HG03565 (cell line): ENCODE measurements around the gene FAM236D.
"Not testable (repeated sequence)": the region's sequence is repeated elsewhere in the genome, so short reads cannot be mapped to it uniquely, and the experiment has no call there.

Source experiments
- ATAC-seq: cut with Tn5 transposase; IDR thresholded peaks from one replicate; pipeline ENCODE4 v1.9.1; 2021; ENCODE audit warnings: mild to moderate bottlenecking, moderate library complexity; ENCODE audit not compliant: unreplicated experiment

Gene FAM236D

DNA sequence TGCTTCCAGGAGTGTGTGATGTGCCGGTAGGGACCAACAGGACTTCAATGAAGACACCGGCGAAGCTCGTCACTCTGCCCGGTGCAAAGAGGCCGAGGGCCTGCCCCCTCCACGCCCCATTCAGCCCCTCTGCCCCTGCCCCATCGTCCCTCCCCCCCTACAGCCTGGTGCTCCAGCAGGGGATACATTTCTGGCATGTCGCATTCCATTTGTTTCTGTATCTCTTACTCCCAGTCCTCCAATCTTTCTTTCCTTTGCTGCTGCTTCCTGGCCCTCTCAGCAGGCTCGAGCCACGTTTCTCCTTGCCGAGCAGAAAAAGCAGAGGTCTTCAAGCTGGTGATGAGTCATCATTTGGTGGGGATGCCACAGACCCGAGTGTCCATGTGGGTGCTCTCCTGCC is at the start of gene FAM236D:
FAM236D (minus strand) TSS at position 101 of the 400 bp plus-strand sequence; CDS start at position 1, 100 bp downstream.
- not testable (repeated sequence) for ATAC-seq

- ATAC-seq, result not testable (repeated sequence)
Measured at GRCh38 chrX:72837532-72837931, 29.5 kb upstream of the FAM236D start.

DNA sequence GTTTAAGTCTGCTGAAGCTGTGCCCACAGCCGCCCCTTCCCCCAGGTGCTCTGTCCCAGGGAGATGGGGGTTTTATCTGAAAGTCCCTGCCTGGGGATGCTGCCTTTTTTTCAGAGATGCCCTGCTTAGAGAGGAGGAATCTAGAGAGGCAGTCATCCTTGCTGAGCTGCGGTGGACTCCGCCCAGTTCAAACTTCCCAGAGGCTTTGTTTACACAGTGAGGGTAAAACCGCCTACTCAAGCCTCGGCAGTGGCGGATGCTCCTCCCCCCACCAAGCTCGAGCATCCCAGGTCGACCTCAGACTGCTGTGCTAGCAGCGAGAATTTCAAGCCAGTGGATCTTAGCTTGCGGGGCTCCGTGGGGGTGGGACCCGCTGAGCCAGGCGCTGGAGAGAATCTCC is 22.7 kb upstream of the FAM236D start:
- not testable (repeated sequence) for ATAC-seq

DNA sequence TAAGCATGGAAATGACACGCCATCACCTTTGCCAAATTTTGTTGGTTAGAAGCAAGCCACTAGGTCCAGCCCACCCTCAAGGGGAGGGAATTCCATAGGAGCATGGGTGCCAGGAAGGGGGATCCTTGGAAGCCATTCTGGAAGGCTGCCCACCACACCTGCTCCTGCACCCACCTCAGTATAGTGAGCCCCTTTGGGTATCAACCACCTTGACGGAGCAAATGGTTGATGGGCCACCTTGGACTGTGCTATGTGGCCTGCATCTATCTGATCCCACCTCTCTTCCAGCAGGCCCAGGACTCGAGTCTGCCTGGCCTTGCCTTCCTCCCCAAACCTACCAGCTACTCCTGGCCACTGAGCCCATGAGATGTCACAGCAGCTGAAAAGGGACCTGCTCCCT is 17.6 kb downstream of the FAM236D start:
- ATAC-seq, result not testable (repeated sequence)

DNA sequence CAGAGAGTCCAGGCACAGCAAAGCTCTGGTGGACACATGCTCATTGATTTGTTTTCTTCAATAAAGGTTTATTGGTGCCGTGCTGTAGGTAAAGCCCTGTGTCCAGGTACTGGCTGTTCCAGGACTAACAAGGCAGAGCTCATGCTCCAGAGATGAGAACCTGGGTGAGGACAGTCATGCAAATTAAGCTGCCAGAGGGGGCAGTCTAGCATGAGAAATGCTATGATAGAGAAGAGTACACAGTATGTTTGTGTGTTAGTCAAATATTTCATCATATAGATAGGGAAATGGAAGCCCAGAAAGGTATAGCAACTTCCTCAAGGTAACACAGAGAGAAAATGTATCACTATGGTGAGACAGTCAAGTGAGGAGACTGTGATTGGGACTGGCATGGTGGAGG is 19.9 kb downstream of the FAM236D start:
- not testable (repeated sequence) for ATAC-seq

- ATAC-seq, result not testable (repeated sequence)
Measured at GRCh38 chrX:72783964-72784363, 24.0 kb downstream of the FAM236D start.

DNA sequence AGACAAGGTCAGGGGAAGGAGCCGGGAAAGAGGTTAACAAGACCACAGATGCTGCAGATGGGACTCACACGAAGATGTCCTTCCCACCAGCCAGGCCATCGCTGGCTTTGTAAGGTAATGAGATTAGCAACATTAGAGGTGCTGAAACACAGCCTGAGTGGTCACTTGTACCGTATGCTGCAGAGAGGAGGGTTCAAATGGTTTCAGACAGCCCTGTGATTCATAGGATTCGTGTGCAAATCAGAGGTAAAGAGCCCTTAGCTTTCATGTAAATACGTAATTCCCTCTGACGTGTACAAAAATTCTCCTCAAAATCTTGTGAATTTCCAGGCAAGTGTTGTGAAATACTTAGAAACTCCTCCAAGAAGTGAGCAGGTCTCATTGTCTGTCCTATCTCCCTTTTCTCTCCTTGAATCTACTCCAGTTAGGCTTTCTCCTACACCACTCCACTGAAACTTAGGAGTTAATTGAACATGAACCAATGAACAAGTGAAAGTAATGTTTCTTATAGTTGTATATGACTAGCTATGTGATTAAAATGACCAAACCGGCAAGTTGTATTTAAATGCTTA is 24.6 kb downstream of the FAM236D start:
- ATAC-seq, result not testable (repeated sequence)

GRCh38 chrX:72782560-72782959 is 25.4 kb downstream of the FAM236D start, which contains the start of gene FAM236B:
FAM236B (minus strand) TSS chrX:72782660; CDS start chrX:72782560, 100 bp downstream.
- ATAC-seq, result not testable (repeated sequence)

GRCh38 chrX:72778146-72778545 is 29.9 kb downstream of the FAM236D start:
- ATAC-seq, result not testable (repeated sequence)

- ATAC-seq, result peak; percentile 81
Measured at GRCh38 chrX:72777467-72777790, 30.6 kb downstream of the FAM236D start.

- peak; percentile 77 for ATAC-seq
Measured at GRCh38 chrX:72776653-72777466, 31.1 kb downstream of the FAM236D start, which contains the start of gene DMRTC1B. DMRTC1B (plus strand) TSS chrX:72776890; CDS start chrX:72845136, 68,246 bp downstream.

DNA sequence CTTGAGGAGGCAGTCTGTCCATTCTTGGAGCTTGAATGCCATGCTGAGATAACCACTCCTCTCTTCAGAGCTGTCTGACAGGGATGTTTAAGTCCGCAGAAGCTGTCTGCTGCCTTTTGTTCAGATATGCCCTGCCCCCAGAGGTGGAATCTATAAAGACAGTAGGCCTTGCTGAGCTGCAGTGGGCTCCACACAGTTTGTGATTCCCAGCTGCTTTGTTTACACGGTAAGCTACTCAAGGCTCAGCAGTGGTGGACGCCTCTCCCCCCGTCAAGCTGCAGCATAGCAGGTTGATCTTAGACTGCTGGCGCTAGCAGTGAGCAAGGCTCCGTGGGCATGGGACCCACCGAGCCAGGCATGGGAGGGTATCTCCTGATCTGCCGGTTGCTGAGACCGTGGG is 47.6 kb downstream of the FAM236D start:
- not testable (repeated sequence) for ATAC-seq
